Esophagus squamous epithelium (tissue), 5 donors: Measurements from ENCODE around the gene LMO2. TPM values are rescaled to one million over a fixed set of nuclear protein-coding genes. Genes with fewer than 3 reads are reported as not detected.

ENCODE experiments used
- DNase-seq: peaks from one replicate; lab custom pipeline; 2025; lab: John Stamatoyannopoulos, UW
- H3K27ac ChIP-seq, 4 donors: fragments of 200-600 bp; sonication (generic); one replicate each; pipeline ENCODE4 v1.5.1; 2016 to 2019; ENCODE audit warnings: mild to moderate bottlenecking in 1 of 4
- H3K27me3 ChIP-seq, 4 donors: fragments of 200-600 bp; sonication (generic); 1 replicate in 3 of 4; 2 replicates in 1 of 4; pipeline versions ENCODE4 v1.5.1 to v1.6.0; 2017 to 2021; ENCODE audit warnings: antibody characterized with exemption in 1 of 4
- H3K36me3 ChIP-seq, 3 donors: fragments of 200-600 bp; sonication (generic); one replicate each; pipeline ENCODE4 v1.5.1; 2016 to 2019
- H3K4me1 ChIP-seq, 3 donors: fragments of 200-600 bp; sonication (generic); one replicate each; pipeline ENCODE4 v1.5.1; 2017 to 2019
- H3K4me3 ChIP-seq, 4 donors: fragments of 200-600 bp; sonication (generic); 1 replicate in 3 of 4; 2 replicates in 1 of 4; pipeline ENCODE4 v1.5.1; 2016 to 2019; ENCODE audit warnings: mild to moderate bottlenecking in 2 of 4, moderate library complexity in 1 of 4
- H3K9me3 ChIP-seq, 3 donors: fragments of 200-600 bp; sonication (generic); one replicate each; pipeline ENCODE4 v1.5.1; 2016 to 2019
- POLR2A ChIP-seq, 4 donors: fragments of 450-650 bp; IDR thresholded peaks; one replicate each; pipeline ENCODE4 v1.6.1; 2017; ENCODE audit warnings: antibody characterized with exemption in 4 of 4, mild to moderate bottlenecking in 4 of 4, moderate library complexity in 3 of 4
- WGBS, 2 donors: methylation state at CpG; one replicate each; pipeline ENCODE4 v1.1.5; 2018; 5-methylcytosine and 5-hydroxymethylcytosine counted together
- intact Hi-C: fragments of 100-400 bp; cut with DNase I; formaldehyde crosslinking; loops from one replicate; pipeline ENCODE4 v1.15.0; 2022
- total RNA-seq, 4 donors: library from RNA; depleted of rRNA; stranded (reverse); fragments of >200 nt; gene quantifications; one replicate each; pipeline ENCODE4 v1.1.0, GENCODE V29; 2016
- TF ChIP-seq, protein P1 (sequence below), 6 experiments: fragments of 450-650 bp in 4 of 6; fragments of 200-600 bp in 2 of 6; sonication (generic) in 2 of 6; IDR thresholded peaks; one replicate each; pipeline ENCODE4 v1.5.1; 2016 to 2019; ENCODE audit warnings: antibody characterized with exemption in 6 of 6, mild to moderate bottlenecking in 4 of 6, moderate library complexity in 4 of 6
- donor health status: DM: yes; HTN: yes; CAD: no.

The LMO2 gene
- total RNA-seq, 4 donors from 2014 or later: 7.0 to 18.9 (median 13.3) TPM

DNA sequence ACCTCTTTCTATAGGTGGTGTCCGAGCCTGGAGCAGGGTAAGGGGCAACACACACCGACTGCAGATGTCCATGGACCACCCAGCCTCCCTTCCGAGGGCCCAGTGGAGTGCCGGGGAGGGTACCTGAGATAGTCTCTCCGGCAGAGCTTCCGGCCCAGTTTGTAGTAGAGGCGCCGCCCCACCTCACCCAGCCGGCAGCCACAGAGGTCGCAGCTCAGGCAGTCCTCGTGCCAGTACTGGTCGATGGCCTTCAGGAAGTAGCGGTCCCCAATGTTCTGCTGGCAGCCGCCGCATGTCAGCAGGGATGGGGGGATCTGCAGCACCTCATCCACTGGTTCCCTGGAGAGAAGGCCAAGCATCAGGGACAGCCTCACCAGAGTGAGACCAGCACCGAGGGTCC is 27.4 kb downstream of the LMO2 start:
- peaks cover 6 to 47% (median 21%) of the 10 kb centered on the region in 3 donors for H3K4me1 ChIP-seq
- peak overlapping the region in 1 of 4 donors; percentile 18 for H3K4me3 ChIP-seq
- H3K36me3 ChIP-seq: peaks cover 0 to 5% (median 0%) of the 10 kb centered on the region in 3 donors
- peak overlapping the region in 1 of 4 donors; percentile 58 for H3K27ac ChIP-seq
- intact Hi-C loops: no loop called here
- 86 to 100% methylated on average over 1 to 5 of the region's 16 CpGs for WGBS, 2 donors
- no peaks in the 10 kb centered on the region for H3K9me3 ChIP-seq
- no peak for TF ChIP-seq POLR2A (IDR thresholded peaks at IDR 0.05)
- TF ChIP-seq, protein P1, sequence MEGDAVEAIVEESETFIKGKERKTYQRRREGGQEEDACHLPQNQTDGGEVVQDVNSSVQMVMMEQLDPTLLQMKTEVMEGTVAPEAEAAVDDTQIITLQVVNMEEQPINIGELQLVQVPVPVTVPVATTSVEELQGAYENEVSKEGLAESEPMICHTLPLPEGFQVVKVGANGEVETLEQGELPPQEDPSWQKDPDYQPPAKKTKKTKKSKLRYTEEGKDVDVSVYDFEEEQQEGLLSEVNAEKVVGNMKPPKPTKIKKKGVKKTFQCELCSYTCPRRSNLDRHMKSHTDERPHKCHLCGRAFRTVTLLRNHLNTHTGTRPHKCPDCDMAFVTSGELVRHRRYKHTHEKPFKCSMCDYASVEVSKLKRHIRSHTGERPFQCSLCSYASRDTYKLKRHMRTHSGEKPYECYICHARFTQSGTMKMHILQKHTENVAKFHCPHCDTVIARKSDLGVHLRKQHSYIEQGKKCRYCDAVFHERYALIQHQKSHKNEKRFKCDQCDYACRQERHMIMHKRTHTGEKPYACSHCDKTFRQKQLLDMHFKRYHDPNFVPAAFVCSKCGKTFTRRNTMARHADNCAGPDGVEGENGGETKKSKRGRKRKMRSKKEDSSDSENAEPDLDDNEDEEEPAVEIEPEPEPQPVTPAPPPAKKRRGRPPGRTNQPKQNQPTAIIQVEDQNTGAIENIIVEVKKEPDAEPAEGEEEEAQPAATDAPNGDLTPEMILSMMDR (IDR thresholded peaks at IDR 0.05): no peak
- peaks cover 0 to 58% (median 0%) of the 10 kb centered on the region in 4 donors for H3K27me3 ChIP-seq
- no peak for DNase-seq

DNA sequence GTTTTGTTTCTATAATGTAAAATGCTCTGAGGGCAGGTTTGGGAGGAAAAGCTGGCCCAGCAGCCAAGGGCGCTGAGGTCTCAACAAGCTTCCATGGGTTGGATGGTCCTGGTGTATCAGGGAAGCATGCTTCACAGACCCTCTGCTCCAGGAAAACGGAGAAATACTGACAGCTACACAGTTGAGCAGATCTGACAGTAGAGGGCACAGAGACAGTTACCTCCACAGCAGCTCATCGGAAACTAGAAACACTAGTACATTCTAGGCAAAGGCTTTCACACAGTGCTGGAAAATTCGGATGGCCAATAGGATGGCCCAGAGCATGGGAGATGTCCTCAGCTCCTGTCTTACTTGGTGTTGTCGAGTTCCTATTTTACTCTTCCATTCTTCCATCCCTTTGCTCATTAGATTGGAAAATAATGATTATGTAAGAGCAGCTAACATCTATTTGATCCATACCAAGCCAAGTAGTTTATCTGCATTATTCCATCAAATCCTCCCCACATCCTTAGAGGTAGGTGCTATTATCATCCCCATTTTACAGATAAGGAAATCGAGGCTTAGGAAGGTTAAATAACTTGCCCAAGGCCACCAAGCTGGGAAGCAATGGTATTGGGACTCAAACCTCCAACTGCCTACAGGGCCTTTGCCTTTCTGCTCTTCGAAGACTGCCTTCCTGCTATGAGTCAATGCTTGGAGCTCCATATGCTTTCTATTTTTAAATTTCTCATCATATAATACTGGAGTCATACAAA is 28.3 kb downstream of the LMO2 start:
- Histone ChIP-seq H3K9me3 (no peaks in the 10 kb centered on the region), H3K4me3 (no peak overlapping the region), H3K27ac (peak overlapping the region in 1 of 4 donors; percentile 6), H3K4me1 (peaks cover 0 to 41% (median 19%) of the 10 kb centered on the region in 3 donors), H3K27me3 (peaks cover 0 to 51% (median 0%) of the 10 kb centered on the region in 4 donors), H3K36me3 (peaks cover 0 to 5% (median 0%) of the 10 kb centered on the region in 3 donors)
- TF ChIP-seq, protein P1 (IDR thresholded peaks at IDR 0.05): no peak
- no peak for TF ChIP-seq POLR2A (IDR thresholded peaks at IDR 0.05)
- 76 to 83% methylated on average over 7 of the region's 7 CpGs for WGBS, 2 donors
- no peak for DNase-seq
- intact Hi-C loops: no loop called here

DNA sequence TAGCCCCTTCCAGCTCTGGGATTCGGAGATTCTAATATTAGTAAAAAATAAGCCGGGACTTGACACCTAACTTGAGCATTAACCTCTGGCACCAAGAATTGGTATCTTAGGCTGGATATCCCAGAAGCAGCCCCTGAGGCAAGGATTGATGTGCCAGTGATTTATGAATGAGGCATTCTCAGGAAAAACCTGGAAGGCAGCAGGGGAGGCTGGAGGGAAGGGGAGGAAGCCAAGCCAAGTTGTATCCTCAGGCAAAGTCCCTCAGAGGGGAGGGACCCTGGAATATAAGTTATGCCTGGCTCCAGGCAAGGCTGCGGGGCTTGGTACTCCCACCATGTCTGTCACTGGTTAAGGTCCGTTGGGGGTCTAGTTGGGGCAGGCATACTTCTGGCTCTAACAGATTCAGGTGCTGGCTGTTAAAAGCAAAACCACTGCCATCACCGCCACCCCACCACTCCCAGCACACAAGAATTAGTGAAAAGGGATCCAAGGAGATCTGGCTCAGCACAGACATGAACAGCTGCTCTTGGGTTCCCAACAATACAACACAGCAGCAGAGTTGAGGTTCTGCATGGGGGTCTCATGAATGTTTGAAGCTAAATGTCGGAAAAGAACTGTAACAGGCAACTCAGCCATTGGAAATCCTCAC is 29.8 kb downstream of the LMO2 start:
- no peaks in the 10 kb centered on the region for H3K9me3 ChIP-seq
- H3K36me3 ChIP-seq: peaks cover 0 to 5% (median 0%) of the 10 kb centered on the region in 3 donors
- H3K4me1 ChIP-seq: peaks cover 0 to 40% (median 18%) of the 10 kb centered on the region in 3 donors
- no peak for TF ChIP-seq POLR2A (IDR thresholded peaks at IDR 0.05)
- TF ChIP-seq, protein P1 (IDR thresholded peaks at IDR 0.05): no peak
- intact Hi-C loops: no loop called here
- peaks cover 0 to 40% (median 0%) of the 10 kb centered on the region in 4 donors for H3K27me3 ChIP-seq
- H3K27ac ChIP-seq: peak overlapping the region in 1 of 4 donors; percentile 9
- 33 to 54% methylated on average over 3 to 6 of the region's 6 CpGs for WGBS, 2 donors
- H3K4me3 ChIP-seq: no peak overlapping the region
- no peak for DNase-seq

DNA sequence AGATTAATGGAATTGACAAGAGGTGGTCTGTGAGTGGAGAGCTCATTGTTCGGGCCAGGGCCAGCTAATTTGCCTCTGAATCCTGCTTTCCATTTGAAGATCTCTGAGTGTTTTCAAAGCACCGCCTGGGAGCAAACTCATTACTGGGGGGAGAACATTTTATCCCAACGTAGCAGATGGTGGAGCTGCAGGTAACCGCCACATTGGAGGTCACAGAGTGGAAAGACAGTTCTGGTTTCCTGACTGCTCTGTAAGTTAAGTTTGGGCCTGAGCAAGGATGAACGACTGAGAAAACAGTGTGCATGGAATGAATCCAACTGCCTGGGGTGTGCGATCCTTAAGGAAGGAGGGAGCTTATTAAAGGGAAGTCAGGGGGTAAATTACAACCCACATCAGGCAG is 30.5 kb downstream of the LMO2 start:
- H3K4me3 ChIP-seq: no peak overlapping the region
- no peak overlapping the region for H3K27ac ChIP-seq
- 63 to 65% methylated on average over 5 to 6 of the region's 6 CpGs for WGBS, 2 donors
- H3K9me3 ChIP-seq: no peaks in the 10 kb centered on the region
- peaks cover 0 to 40% (median 18%) of the 10 kb centered on the region in 3 donors for H3K4me1 ChIP-seq
- H3K27me3 ChIP-seq: peaks cover 0 to 37% (median 0%) of the 10 kb centered on the region in 4 donors
- no peak for TF ChIP-seq POLR2A (IDR thresholded peaks at IDR 0.05)
- TF ChIP-seq, protein P1 (IDR thresholded peaks at IDR 0.05): no peak
- peaks cover 0 to 5% (median 0%) of the 10 kb centered on the region in 3 donors for H3K36me3 ChIP-seq
- intact Hi-C loops: no loop called here
- no peak for DNase-seq

DNA sequence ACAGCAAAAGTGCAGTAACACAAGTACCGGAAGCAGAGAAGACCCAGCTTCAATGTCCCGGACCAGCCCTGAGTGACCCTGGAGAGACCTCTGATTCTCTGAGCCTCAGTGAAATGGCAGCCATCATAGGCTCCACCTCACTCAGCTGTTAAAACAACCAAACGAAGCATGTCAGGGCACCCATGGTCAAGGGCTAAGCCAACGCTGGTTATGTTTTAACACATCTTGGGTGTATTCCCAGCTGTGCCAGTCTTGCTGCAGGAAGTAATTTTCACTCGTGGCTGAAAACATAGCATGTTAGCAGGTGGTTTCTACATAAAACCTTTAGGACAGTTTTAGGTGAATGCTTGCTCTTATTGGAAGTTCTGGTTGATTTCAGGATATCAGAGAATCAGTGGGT is 30.9 kb downstream of the LMO2 start:
- H3K36me3 ChIP-seq: peaks cover 0 to 5% (median 0%) of the 10 kb centered on the region in 3 donors
- H3K4me1 ChIP-seq: peaks cover 0 to 40% (median 18%) of the 10 kb centered on the region in 3 donors
- DNase-seq: no peak
- H3K4me3 ChIP-seq: no peak overlapping the region
- no peaks in the 10 kb centered on the region for H3K9me3 ChIP-seq
- 33 to 50% methylated on average over 5 of the region's 5 CpGs for WGBS, 2 donors
- peaks cover 0 to 32% (median 0%) of the 10 kb centered on the region in 4 donors for H3K27me3 ChIP-seq
- TF ChIP-seq, protein P1 (IDR thresholded peaks at IDR 0.05): no peak
- TF ChIP-seq POLR2A (IDR thresholded peaks at IDR 0.05): no peak
- H3K27ac ChIP-seq: no peak overlapping the region
- intact Hi-C loops: no loop called here
